Ovary (tissue), 3 donors: ENCODE measurements around the gene ZC3H8.

Experiments used
- CTCF ChIP-seq, 3 donors: fragments of 450-650 bp in 2 of 3; fragments of 200-600 bp in 1 of 3; IDR thresholded peaks; one replicate each; pipeline versions ENCODE4 v1.5.1 to v1.8.0; 2016 to 2022; ENCODE audit warnings: antibody characterized with exemption in 3 of 3, mild to moderate bottlenecking in 1 of 3
- EP300 ChIP-seq: sonication (generic); formaldehyde crosslinking; IDR thresholded peaks from one replicate; pipeline ENCODE4 v1.6.1; 2017; ENCODE audit warnings: antibody characterized with exemption
- POLR2A ChIP-seq: fragments of 450-650 bp; IDR thresholded peaks from one replicate; pipeline ENCODE4 v1.6.1; 2017; ENCODE audit warnings: antibody characterized with exemption, mild to moderate bottlenecking, moderate library complexity
- donor health status: DM: no; HTN: no; CAD: no.

DNA sequence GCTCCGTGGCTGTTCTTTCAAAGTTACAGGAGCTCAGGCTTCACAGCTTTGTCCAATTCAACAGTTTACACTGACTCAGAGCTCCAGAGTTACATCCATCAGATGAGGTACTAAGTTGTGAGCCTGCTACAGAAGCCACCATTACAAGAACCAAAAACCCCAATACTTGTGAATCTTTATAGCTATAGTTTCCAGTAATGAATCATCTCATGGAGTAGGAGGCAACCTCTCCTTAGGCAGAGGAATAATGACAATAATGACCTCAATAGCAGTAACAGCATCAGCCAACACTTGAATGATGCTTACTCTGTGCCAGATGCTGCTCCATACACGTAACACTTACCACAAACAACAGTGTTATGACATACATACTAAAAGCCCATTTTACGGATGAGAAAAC, 3.6 kb downstream of the ZC3H8 start:
- TF ChIP-seq CTCF (IDR thresholded peaks at IDR 0.05) (no peak), POLR2A (no peak), EP300 (no peak)
